Liver (tissue), 3 donors: Measurements from ENCODE around the gene BCL7C.

Experiments
- CTCF ChIP-seq: fragments of 150-350 bp; IDR thresholded peaks from 2 replicates; pipeline ENCODE4 v1.5.1; 2017; ENCODE audit warnings: improper control_type of control experiment, low read depth, low read length; ENCODE audit not compliant: missing input control
- EGR1 ChIP-seq, 2 donors: IDR thresholded peaks; 2 replicates each; pipeline ENCODE4 v1.6.1; 2016 to 2018; ENCODE audit warnings: antibody characterized with exemption in 2 of 2, low read depth in 2 of 2
- GABPA ChIP-seq, 2 donors: IDR thresholded peaks in 1 of 2; conservative IDR thresholded peaks in 1 of 2; 2 replicates each; pipeline ENCODE4 v1.6.1; 2016; ENCODE audit warnings: antibody characterized with exemption in 2 of 2, mild to moderate bottlenecking in 1 of 2, moderate library complexity in 1 of 2
- REST ChIP-seq: IDR thresholded peaks from 2 replicates; pipeline ENCODE4 v1.6.1; 2016; ENCODE audit warnings: antibody characterized with exemption, mild to moderate bottlenecking
- TAF1 ChIP-seq: conservative IDR thresholded peaks from 2 replicates; pipeline ENCODE4 v1.6.1; 2016; ENCODE audit warnings: antibody characterized with exemption, mild to moderate bottlenecking
- TF ChIP-seq, protein P1 (sequence below): IDR thresholded peaks from 2 replicates; pipeline ENCODE4 v1.6.1; 2016; ENCODE audit warnings: antibody characterized with exemption
- donor health status: healthy.
- donor health status: healthy.

- TF ChIP-seq, protein P1, sequence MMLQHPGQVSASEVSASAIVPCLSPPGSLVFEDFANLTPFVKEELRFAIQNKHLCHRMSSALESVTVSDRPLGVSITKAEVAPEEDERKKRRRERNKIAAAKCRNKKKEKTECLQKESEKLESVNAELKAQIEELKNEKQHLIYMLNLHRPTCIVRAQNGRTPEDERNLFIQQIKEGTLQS = no peak
- TF ChIP-seq EGR1 (IDR thresholded peaks at IDR 0.05; ENCODE audit: low read depth in 2 of 2) = no peak
- no peak for TF ChIP-seq GABPA (IDR thresholded peaks at IDR 0.05 in 1 of 2, conservative IDR thresholded peaks at IDR 0.05 in 1 of 2)
- TF ChIP-seq CTCF = no peak
- TF ChIP-seq REST = no peak
- no peak for TF ChIP-seq TAF1
These were observed 29.7 kb upstream of the BCL7C start, which contains the start of gene FBXL19 for GRCh38 chr16:30923554-30924075.
